GM12874 (cell line): Measurements from ENCODE around the gene C9orf72.

Source experiments
- CTCF ChIP-seq: IDR thresholded peaks from 2 replicates; pipeline ENCODE4 v1.5.1; 2011; ENCODE audit warnings: low read depth, mild to moderate bottlenecking, control low read depth, low read length, moderate library complexity; ENCODE audit not compliant: insufficient read depth

Gene C9orf72

GRCh38 chr9:27602142-27602861 is 29.0 kb upstream of the C9orf72 start:
- no peak for TF ChIP-seq CTCF

GRCh38 chr9:27601396-27601795 is 28.1 kb upstream of the C9orf72 start:
- no peak for TF ChIP-seq CTCF

- no peak for TF ChIP-seq CTCF
Measured at GRCh38 chr9:27600256-27600655, 27.0 kb upstream of the C9orf72 start.

GRCh38 chr9:27599870-27600238 is 26.6 kb upstream of the C9orf72 start:
- no peak for TF ChIP-seq CTCF

- TF ChIP-seq CTCF, result no peak
Measured at GRCh38 chr9:27599102-27599869, 26.0 kb upstream of the C9orf72 start.

- no peak for TF ChIP-seq CTCF
Measured at GRCh38 chr9:27595733-27596132, 22.5 kb upstream of the C9orf72 start.

- TF ChIP-seq CTCF, result no peak
Measured at GRCh38 chr9:27591672-27592071, 18.4 kb upstream of the C9orf72 start.
